HG03060 (cell line): ENCODE measurements around the gene SPOCK2.

ENCODE experiments used
- ATAC-seq: cut with Tn5 transposase; IDR thresholded peaks from one replicate; pipeline ENCODE4 v1.9.1; 2021; ENCODE audit warnings: low read depth, moderate number of reproducible peaks; ENCODE audit not compliant: unreplicated experiment

Gene SPOCK2

DNA sequence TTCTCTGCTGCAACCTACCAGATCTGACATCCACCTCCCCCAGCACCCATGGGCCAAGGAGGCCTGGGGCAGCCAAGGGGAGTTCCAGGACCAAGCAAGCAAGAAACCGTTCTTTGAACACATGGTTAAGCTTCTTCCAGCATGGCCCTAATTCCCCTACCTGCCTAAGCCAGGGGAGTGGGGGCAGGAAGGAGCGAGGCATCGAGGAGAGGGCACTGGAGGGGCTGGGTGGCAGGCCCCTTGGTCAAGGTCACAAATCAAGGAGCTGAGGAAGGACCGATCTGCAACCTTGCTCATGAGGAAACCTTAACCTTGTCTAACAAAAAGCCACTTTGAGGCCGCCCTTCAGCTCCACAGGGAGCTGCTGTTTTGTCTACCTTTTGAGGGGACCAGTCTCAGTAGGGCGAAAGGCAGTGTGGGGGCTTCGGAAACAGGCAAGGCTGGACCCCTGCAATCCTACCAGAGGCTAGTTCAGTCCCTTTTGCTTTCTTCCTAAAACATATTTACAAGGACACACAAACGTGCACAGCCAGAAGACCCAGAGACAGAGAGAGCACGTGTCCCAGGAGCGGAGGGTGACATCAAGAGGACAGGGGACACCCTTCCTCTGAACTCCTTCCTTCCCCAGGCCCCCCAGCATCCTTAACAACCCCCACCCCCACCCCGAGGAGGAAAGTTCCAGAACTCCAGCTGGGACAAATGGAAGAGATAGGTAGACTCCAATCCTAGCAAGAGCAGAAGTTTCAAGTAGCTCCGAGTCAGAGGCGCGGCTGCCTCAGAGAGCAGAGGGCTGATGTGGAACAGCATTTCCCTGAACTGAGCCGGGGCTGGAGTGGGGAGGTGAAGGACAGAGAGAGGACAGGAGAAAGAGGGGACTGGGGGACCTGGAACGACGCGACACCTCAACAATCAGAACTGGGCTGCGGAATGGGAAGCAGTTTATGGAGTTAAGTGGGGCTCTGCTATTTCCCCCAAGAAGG, 28.2 kb downstream of the SPOCK2 start:
- no peak for ATAC-seq

DNA sequence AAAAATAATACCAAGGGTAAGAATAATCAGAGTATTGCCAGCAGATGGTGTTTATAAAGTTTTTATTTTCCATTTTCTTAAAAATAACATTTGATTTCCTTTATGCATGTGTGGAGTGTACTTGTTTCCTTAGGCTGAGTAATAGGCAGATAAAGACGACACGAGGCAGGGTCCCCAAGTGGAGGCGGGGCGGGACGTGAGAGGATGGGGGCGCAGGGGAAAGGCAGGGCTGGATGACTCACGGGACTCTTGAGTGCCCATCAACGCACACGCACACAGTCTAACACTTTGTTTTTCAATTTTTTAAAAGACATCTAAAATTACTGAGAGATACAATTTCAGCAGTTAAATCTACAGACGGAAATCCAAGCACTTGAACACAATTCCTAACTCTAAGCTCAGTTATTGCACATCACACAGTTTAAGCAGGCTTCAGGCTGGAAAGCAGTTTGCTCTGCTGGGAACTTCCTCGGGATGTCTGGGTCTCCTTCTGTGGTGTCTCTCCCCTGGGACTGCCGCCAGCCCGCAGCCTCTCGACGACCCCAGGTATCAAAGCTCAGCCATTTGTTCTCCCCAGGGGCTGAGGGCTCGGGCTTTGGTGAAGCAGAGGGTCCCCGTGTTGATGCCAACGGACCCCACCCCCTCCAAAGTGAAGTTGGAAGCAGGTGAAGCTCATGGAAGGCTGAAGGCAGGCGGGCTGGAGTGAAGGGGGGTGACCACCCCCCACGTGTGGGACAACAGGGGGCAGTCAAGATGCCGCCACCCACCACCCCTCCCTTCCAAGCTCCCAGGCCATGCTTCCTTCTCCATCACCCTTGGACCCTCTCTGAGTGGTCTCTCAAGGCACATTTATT, 29.1 kb downstream of the SPOCK2 start:
- no peak for ATAC-seq

DNA sequence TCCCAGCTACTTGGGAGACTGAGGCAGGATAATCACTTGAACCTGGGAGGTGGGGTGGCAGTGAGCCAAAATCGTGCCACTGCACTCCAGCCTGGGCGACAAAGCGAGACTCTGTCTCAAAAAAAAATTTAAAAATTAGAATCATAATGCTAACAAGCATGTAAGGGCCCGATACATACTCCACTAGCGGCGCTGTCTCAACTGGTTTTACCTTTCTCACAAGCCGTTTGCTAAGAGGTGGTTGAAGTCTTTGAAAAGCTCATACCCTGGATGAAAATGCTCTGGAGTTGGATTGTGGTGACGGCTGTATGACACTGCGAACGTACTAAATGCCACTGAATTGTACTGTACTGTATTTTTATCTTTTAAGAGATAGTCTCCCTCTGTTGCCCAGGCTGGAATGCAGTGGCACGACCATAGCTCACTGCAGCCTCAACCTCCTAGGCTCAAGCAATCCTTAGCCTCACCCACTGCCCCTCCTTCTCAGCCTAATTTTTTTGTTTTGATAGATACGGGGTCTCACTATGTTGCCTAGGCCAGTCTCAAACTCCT, 29.9 kb downstream of the SPOCK2 start:
- ATAC-seq: no peak

DNA sequence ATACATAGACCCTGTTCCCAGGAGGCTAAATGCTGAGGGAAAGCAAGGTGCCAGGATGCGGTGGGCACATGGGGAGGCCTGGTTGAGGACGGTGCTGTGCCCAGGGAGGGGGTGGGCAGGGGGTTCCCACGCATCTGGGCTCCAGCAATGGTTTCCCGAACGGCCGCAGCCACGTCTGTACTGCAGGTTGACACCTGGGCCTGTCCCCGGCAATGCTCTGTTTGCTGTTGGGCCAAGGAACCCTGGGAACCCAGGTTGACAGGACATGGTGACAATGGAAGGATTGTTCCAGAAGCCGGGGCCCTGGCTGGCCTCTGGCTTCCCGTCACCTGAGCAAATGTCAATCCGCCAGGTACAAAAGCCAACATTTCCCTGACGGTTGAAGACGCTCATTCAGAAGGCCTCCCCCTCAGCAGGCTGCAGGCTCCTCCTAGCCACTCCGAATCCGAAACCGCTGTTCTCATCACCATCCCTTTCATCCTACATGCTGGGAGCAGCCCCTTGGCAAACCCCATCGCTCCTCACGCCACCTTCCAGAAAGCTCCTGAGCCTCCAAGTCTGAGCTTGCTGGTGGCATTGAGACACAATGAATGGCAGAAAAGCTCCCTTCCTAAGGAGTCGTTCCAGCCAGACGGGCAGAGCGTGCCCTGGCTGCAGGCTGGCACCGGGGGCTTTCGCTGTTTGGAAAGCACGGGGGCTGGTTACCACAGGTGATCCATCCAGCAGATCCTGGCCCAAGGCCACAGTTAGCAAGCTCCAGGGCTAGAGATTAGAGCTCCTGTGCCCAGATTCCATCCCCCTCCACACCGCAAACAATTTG, 31.2 kb downstream of the SPOCK2 start:
- ATAC-seq: no peak

DNA sequence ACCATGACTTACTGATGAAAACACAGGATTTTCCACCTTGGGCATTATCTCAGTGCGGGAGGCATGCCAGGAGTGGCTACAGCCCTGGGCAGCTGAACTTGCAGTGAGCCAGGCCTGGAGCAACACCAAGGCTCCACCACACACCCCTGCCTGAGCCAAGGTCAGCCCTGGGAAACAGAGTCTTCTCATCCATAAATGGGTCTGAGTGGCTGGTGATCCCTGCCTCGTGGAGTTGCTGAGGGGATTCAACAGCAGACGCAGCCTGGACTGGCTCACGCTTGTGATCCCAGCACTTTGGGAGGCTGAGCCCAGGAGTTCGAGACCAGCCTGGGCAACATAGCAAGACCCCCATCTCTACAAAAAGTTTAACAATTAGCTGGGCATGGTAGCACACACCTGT, 32.2 kb downstream of the SPOCK2 start:
- ATAC-seq: no peak

DNA sequence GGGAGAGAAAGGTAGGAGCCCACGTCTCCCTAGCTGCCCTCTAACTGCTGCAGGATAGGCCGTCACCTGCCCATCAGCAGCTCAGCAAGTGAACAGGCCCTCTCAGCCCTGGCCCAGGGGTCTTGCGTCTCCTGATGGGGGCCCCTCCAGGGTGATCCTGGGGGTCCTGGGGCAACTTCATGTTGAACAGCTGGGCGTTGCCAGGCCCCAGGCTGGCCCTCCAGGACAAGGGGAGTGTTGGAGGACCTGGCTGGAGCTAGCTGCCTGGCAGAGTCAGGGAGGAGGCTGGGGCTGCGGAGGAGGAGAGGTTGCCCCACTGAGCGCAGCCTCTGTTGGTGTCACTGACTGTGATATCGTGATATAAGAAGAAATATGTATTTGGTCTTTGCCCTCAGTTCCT, 34.7 kb downstream of the SPOCK2 start:
- no peak for ATAC-seq

DNA sequence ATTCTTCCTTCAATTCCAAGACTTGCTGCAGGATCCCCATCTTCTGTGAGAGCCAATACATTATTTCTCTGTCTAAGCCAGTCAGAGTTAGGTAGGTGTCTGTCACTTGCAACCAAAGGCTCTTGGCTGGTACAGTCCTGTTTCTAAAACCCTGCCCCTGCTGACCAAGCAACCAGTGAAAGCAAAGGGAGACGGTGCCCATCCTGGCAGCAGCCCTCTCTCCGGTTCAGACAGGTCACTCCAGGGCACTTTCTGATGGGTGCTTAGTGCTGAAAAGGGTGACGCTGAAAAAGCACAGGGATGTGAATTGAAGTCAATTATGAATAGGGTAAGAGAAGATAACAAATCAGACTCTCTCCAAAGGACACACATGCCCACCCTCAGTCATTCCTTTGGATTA, 37.5 kb downstream of the SPOCK2 start:
- ATAC-seq: no peak

DNA sequence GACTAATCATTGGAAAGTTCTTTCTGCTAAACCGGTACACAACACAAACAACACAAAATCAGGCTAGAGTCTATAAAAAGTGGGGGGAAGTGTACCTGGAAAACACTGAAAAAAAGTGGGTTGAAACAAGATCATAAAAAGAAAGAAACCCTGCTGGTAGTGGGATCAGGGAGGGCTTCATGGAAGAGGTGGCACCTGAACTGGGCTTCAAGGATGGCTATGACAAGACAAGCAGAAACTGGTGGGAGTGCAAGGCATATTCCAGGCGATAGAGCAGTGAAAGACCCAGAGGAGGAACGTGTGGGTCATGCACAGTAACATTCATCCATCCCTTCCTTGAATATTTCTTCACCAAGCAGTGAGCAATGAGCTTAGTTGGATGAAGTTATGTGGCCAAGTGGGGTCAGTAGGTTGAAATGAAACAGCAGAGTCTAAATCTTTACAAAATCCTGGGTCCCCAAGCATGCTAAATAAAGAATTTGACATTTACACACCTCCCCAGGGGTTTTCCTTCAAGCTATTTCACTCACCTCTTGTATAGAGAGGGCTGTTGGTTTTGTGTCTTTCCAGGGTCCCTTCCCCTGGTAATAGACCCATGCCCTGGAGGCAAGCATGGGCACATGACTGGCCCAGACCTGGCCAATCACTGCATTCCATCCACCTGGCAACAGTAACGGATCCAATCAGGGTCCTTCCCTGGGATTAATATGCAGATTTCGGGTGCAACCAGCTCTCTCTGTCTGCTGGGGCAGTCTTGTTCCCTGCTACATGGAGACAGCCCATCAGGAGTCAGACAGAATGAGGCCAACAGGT, 38.2 kb downstream of the SPOCK2 start:
- no peak for ATAC-seq

DNA sequence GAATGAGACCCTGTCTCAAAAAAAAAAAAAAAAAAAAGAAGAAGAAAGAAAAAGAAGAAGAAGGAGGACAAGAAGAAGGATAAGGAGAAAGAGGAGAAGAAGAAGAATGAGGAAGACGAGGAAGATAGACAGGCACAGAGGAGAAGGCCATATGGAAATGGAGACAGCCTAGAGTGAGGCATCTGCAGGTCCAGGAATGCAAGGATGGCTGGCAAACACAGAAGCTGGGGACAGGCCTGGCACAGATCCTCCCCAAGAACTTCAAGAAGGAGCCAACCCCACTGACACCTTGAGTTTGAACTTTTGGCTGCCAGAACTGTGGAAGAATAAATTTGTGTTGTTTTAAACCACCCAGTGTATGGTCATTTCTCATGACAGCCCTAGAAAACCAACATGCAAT, 38.9 kb downstream of the SPOCK2 start:
- no peak for ATAC-seq

DNA sequence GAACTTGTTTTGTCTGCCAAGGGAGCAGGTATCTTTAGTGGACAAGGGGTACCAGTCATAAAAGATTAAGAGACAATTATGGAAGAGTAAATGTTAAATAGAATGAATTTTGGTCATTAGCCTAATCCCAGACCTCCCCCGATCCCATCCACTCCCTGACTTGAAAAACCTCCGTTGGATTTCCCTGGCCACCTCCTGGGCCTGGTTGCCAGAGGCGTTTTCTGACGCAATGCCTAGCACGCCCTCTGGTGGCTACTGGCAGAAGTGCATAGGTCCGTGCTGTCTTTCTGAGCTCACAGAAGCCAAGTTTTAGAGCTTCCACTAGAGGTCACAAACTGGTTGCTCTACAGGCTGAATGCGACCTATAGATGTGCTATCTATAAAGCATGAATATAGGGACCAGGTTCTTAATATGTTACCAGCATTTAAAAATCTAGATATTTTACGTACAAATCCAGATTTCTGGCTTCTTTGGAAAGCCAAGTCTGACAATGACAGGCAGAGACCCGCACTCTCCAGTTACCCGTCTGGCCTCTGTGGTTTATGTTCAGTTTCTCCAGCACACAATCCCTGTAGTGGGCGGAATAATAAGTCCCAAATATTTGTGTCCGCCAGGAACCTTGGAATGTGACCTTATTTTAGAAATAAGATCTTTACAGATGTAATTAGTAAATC, 39.8 kb downstream of the SPOCK2 start:
- ATAC-seq: no peak

DNA sequence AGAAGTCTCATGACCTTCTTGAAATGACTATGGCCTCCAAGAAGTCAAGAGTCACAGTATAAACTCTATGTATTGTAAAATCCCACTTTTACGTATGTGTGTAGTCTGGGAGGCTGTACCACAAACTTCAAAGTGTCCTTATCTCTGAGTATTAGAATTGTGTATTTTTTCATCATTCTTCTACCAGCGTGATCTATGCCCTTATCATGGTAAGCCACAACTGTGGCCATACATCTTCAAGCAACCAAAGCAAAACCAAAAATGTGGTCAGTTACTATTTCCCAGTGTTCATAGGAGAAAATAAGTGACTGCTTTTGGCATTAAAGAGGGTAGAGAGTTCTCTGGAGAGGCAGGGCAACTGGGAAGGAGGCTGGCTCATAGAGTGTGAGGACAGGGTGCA, 42.8 kb downstream of the SPOCK2 start:
- ATAC-seq: no peak

DNA sequence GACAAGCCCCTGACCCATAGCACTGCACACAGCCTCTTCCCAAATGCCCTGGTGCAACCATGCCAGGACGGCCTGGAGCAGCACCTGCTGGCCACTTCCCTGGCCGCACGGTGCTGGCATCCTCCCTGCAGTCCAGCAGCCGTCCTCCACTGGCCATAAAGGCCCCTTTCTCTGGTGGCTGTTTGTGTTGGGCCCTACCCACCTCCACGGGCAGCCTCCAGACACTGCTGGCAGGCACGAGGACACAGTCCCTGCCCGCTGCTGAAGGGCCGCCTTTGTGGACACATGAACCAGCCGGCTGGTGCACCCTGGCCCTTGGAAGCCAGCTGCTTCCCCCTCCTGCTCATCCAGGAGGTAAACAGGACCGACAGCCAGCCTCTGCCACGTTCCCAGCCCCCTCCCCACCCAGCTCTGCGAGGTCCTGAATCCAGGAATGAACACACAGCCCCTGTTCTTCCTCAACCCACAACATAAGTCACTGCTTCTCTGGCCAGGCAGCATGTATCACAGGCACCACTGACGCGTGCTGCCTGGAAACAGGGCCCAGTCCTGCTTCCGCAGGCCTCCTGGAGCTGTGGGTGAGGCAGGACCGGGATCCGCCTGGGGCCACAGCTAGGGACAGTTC, 43.8 kb downstream of the SPOCK2 start:
- ATAC-seq: no peak

DNA sequence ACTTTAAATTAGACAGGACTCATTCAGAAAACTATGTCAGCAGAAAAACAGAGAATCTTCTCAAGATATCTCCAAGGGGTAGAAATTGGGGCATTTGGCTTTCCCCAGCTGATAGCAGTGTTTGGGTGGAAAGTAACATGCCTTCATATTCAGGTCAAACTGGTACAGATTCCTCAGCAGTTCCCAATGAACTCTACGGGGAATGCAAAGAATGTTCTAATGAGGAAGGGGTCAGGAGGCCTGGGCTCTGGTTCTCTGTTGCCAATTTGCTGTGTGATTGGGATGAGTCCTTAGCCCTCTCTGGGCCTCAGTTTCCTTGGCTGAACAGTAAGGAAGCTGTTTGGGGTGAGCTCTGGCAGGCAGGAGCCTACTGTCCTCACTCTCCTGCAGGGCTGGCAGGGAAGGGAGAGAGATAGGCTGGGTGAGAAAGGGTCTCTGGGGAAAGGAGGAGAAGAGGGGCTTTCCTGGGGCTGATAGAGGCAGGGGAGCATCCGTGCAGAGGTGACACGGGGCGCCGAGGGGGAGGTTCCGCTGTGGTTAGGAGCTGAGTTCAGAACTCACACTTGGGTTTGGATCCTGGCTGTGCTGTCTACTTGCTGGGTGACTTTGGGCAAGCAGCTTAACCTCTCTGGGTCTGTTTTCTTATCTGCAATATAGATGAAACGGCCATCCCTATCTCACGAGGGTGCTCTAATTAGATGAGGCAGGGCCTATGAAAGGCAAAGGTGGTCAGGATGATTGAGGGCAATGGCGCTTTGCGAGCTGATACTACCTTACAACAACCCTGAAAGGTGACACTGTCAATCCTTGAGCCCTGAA, 45.1 kb downstream of the SPOCK2 start:
- no peak for ATAC-seq

DNA sequence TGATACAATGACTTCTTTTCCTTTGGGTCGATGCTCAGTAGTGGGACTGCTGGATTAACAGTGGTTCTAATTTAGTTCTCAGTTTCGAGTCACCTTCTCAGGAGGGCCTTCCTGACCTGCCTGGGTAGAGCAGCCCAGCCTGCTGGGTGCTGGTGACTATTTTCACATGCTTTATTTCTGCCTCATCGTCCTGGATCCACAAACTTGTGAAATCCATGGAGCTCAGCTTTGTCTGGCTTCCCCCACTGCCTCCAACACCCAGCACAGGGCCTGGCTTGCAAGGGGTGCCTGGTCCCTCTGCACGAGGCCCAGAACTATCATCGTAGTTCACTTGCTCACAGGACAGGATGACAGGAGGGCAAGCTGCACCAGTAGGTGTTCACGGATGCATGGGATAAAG, 46.9 kb downstream of the SPOCK2 start:
- no peak for ATAC-seq

DNA sequence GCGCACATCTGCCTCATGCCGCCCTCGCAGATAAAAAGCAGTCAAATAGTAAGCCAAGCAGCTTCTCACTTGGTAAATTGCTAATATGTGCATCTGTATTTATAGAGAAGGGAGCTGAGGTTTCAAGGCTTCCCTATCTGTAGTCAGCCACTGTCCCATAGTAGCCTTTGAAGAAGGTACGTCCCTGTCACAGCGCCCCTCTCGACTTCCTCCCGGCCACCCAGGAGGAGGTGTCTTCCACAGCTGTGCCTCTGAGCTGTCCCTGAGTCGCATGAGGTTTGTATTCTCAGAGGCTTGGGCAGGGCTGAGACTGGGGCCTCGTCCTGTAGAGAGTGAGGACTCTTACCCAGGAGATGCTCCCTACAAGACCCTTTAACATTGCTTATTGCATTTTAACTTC, 49.0 kb downstream of the SPOCK2 start:
- ATAC-seq: no peak

DNA sequence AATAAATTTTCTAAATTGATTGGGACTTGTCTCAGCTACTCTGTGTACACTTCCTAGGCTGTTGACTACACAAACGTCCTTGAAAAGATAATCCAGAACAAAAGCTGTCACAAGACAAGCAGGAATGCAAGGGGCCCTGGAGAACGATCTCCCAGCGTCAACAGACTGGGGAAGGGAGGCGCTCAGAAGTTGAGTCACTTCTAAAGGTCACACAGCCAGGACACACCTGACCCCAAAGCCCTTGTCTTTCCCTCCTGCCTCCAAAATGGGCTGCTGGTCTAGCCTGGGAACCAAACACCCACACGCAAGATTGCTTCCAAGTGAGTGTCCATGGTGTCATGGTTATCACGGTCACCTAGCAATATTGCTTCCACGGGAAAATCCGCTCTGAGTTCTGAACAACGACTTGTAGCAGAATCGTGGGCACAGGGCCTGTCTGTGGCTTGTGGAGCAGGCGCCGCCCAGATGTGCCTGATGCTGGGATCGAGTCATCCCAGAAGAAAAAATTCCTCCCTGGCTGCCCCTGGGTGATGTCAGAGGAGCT, 49.8 kb downstream of the SPOCK2 start:
- no peak for ATAC-seq

DNA sequence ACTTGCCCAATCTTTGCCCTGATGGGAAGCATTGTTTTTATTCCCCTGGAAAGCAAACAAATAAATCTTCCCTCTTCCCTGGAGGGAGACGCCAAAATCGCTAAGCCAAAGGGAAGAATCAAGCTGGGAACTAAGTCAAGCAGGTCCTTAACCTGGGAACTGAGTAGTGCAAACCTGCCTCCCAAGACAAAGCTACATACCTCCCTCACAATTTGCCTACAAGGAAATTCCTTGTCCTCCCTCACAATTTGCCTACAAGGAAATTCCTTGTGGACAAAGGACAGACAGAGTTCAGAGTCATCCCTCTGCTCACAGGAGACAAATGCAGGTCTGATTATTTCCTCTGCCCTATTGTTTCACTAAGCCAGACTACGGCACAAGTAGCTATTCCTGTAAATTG, 50.5 kb downstream of the SPOCK2 start:
- no peak for ATAC-seq
